ENCODE data around the gene ANXA11.
A peak's percentile ranks its signal among the peaks of the same experiment; 100 is the strongest.

Gene ANXA11

GRCh38 chr10:80170641-80171040, 34.7 kb downstream of the ANXA11 start:
- no peak for TF ChIP-seq CTCF (IDR thresholded peaks at IDR 0.05; ENCODE audit: extremely low read depth, insufficient read depth, missing control alignments)
- DNase-seq (ENCODE audit: low spot score): no peak
- in situ Hi-C loops (cut with MboI; ENCODE audit: low pct_unique_long_range_greater_than_20kb, low sequenced_read_pairs, unreplicated experiment): no loop called here

GRCh38 chr10:80170026-80170425, 35.3 kb downstream of the ANXA11 start:
- no peak for DNase-seq (ENCODE audit: low spot score)
- TF ChIP-seq CTCF (IDR thresholded peaks at IDR 0.05; ENCODE audit: extremely low read depth, insufficient read depth, missing control alignments): no peak
- in situ Hi-C loops (cut with MboI; ENCODE audit: low pct_unique_long_range_greater_than_20kb, low sequenced_read_pairs, unreplicated experiment): no loop called here

GRCh38 chr10:80168679-80169380, 36.5 kb downstream of the ANXA11 start:
- peak; percentile 45 for TF ChIP-seq CTCF (IDR thresholded peaks at IDR 0.05; ENCODE audit: extremely low read depth, insufficient read depth, missing control alignments)
- in situ Hi-C loops (cut with MboI; ENCODE audit: low pct_unique_long_range_greater_than_20kb, low sequenced_read_pairs, unreplicated experiment): no loop called here
- DNase-seq (ENCODE audit: low spot score): peak; percentile 61

- in situ Hi-C loops (cut with MboI; ENCODE audit: low pct_unique_long_range_greater_than_20kb, low sequenced_read_pairs, unreplicated experiment): no loop called here
- DNase-seq (ENCODE audit: low spot score): no peak
- no peak for TF ChIP-seq CTCF (IDR thresholded peaks at IDR 0.05; ENCODE audit: extremely low read depth, insufficient read depth, missing control alignments)
Measured at GRCh38 chr10:80168162-80168511, 37.2 kb downstream of the ANXA11 start.

GRCh38 chr10:80167471-80168161, 37.7 kb downstream of the ANXA11 start:
- no peak for TF ChIP-seq CTCF (IDR thresholded peaks at IDR 0.05; ENCODE audit: extremely low read depth, insufficient read depth, missing control alignments)
- in situ Hi-C loops (cut with MboI; ENCODE audit: low pct_unique_long_range_greater_than_20kb, low sequenced_read_pairs, unreplicated experiment): no loop called here
- no peak for DNase-seq (ENCODE audit: low spot score)

DNA sequence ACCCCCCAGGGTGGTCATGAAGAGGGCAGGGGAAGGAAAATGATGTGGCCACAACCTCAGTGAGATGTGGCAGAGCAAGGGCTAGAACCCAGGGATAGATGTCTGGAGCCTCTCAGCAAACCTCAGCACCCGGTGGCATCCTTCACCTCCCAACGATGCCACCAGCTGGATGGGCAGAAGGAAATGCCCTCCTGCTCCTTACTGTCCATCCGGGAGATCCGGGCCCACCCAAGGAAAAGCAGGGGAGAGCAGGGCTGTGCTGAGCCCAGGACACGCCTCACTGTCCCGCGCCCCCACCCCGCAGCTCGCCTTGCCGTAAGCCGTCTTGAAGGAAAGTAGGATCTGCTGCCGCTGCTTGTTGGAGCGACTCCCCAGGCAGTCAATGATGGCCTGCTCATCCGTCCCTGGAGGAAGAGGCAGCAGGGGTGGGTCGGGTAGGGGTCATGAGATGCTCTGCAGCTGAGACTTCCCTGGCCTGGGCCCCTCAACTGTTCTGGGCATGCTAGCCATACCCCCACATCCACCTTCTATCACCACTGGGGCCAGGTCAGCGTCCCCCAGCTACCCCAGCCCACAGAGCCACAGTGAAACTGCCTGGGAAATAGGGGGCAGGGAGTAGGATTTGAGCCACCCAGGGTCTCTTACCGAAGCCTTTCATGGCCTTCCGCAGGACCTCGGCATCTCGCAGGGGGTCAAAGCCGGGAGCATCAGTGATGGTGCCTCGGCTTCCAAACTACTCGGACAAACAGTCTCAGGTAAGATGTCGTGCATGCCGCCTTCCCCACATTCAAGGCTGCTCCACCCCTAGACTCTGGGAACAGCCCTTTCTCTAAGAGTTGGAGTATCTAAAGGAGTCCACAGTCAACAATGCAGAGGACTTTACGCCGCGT, 38.5 kb downstream of the ANXA11 start:
- no peak for TF ChIP-seq CTCF (IDR thresholded peaks at IDR 0.05; ENCODE audit: extremely low read depth, insufficient read depth, missing control alignments)
- DNase-seq (ENCODE audit: low spot score): no peak
- in situ Hi-C loops (cut with MboI; ENCODE audit: low pct_unique_long_range_greater_than_20kb, low sequenced_read_pairs, unreplicated experiment): no loop called here

Data from GM13977 (cell line).